WERI-Rb-1 (cell line): Measurements from ENCODE around the gene AASDH.

Experiments used
- DNase-seq: peaks from one replicate; pipeline ENCODE4 v3.0.0-alpha.2; 2020
- H3K27ac ChIP-seq: fragments of 250-450 bp; sonication (Bioruptor Pico); 2 replicates; pipeline ENCODE4 v1.5.1; 2020; ENCODE audit warnings: mild to moderate bottlenecking, moderate library complexity
- H3K27me3 ChIP-seq: fragments of 250-450 bp; sonication (Bioruptor Pico); 2 replicates; pipeline ENCODE4 v1.5.1; 2021; ENCODE audit warnings: mild to moderate bottlenecking, low read depth, moderate library complexity; ENCODE audit not compliant: insufficient read depth, severe bottlenecking
- H3K36me3 ChIP-seq: fragments of 250-450 bp; sonication (Bioruptor Pico); 2 replicates; pipeline ENCODE4 v1.5.1; 2020; ENCODE audit warnings: mild to moderate bottlenecking, moderate library complexity
- H3K4me3 ChIP-seq: 2 replicates; pipeline ENCODE4 v1.5.1; 2011; ENCODE audit warnings: low read depth, mild to moderate bottlenecking, control low read depth, low read length
- H3K9me3 ChIP-seq: fragments of 250-450 bp; sonication (Bioruptor Pico); 2 replicates; pipeline ENCODE4 v1.5.1; 2021; ENCODE audit warnings: mild to moderate bottlenecking, moderate library complexity; ENCODE audit not compliant: severe bottlenecking
- TF ChIP-seq, protein P1 (sequence below): IDR thresholded peaks from 2 replicates; pipeline ENCODE4 v1.5.1; 2011; ENCODE audit warnings: low read depth, mild to moderate bottlenecking, control low read depth, inconsistent platforms, low read length

AASDH gene

DNA sequence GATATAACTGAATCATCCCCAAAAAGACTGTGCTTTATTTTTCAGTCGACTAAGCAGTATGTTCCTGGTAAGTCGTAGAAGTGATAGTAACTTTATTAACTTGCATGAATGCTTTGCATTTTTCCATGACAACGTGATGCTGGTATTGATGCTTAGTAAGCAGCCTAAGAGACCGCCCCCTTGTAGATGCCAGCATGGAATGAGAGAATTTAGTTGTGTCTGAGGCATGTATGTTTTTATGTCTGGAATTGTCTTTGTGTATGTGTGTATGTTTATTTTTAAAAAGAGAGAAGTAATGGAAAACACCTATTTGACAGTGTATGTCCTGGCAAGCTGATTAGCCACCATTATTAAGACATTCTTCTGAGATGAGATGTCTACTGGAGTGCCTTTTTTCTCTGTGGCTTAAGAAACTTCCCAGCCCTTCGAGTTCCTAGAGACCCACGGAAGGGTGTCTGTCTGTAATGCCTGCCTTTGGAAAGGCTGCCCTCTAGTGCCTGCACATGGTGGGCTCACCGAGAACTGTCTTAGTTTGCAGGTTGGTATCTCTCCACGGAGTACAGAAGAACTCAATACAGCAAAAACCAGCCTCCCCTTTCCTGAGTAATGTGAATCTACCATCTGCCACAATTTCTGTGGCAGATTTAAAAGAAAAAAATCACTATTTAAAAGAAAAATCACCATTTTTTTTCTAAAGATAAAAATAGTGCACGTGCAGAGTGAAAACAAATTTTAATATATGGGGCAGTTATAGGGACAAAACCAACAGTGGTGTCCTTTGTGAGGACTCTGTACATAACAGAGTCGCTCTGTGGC is 85.9 kb downstream of the AASDH start:
- H3K36me3 ChIP-seq = peaks cover 11% of the 10 kb centered on the region
- TF ChIP-seq, protein P1, sequence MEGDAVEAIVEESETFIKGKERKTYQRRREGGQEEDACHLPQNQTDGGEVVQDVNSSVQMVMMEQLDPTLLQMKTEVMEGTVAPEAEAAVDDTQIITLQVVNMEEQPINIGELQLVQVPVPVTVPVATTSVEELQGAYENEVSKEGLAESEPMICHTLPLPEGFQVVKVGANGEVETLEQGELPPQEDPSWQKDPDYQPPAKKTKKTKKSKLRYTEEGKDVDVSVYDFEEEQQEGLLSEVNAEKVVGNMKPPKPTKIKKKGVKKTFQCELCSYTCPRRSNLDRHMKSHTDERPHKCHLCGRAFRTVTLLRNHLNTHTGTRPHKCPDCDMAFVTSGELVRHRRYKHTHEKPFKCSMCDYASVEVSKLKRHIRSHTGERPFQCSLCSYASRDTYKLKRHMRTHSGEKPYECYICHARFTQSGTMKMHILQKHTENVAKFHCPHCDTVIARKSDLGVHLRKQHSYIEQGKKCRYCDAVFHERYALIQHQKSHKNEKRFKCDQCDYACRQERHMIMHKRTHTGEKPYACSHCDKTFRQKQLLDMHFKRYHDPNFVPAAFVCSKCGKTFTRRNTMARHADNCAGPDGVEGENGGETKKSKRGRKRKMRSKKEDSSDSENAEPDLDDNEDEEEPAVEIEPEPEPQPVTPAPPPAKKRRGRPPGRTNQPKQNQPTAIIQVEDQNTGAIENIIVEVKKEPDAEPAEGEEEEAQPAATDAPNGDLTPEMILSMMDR = peak; percentile 89
- H3K4me3 ChIP-seq = no peak overlapping the region
- H3K27ac ChIP-seq = no peak overlapping the region
- DNase-seq = peak; percentile 82
- no peaks in the 10 kb centered on the region for H3K9me3 ChIP-seq
- H3K27me3 ChIP-seq = no peaks in the 10 kb centered on the region

DNA sequence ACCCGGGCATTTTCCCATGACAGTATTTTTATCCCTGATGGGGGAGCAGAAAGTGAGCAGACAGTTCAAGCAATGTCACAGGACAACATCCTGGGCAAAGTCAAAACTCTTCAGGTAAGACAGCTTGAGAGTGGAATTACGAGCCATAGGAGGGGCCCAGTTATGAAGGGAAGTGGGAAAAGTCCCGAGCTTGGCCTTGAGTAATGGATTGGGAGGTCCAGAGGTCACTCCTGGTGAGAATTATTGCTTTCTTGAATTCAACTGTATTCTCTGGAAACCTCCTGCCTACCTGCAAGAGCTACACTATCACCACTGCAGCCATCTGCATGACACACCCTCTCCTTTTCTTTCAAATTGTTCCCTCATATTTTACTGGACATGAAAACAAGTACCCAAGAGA is 89.1 kb downstream of the AASDH start:
- H3K36me3 ChIP-seq = peaks cover 6% of the 10 kb centered on the region

DNA sequence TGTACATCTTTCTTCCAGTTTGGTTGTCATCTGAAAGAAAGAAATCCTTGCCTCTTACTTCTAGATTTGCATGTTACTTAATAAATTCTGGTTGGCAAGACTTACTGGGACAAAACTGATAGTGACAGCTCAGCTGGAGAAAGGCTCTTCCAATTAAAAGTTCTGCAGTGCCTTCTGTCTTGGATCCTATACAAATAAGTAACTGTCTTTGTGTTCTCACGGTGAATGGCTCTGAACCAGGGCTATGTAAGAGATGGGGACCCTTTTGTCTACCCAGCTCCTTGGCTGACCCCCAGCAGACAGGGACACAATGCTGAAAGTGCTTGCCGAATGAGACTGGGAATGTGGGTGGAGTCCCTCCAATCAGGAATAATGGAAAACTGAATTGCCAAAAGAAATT is 89.5 kb downstream of the AASDH start:
- Histone ChIP-seq H3K4me3 (no peak overlapping the region), H3K27me3 (no peaks in the 10 kb centered on the region), H3K27ac (no peak overlapping the region), H3K9me3 (no peaks in the 10 kb centered on the region), H3K36me3 (peaks cover 6% of the 10 kb centered on the region)
- TF ChIP-seq, protein P1 = no peak
- DNase-seq = no peak

More for the DNA sequence above, 89.1 kb downstream of the AASDH start:
- Histone ChIP-seq H3K9me3 (no peaks in the 10 kb centered on the region), H3K27ac (no peak overlapping the region), H3K4me3 (no peak overlapping the region), H3K27me3 (no peaks in the 10 kb centered on the region)
- no peak for DNase-seq
- TF ChIP-seq, protein P1 = no peak

DNA sequence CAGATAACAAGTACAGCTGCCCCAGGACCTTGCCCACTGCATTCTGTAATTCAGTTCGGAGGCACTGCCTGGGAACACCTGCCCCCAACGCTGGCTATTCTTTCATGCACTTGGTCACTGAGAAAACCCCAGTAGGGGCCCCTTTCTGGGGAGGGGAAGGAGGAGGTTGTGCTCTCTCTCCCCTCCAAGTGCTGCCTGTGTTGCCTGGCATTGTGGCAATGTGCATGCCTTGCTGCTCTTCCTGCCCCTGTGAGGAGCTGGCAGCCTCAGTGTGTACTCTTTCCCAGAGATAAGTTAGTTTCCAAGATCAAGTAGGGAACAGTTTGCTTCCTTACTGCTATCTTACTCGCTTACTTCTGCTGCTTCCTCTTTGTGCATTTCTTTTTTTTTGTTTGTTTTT is 90.8 kb downstream of the AASDH start:
- peaks cover 6% of the 10 kb centered on the region for H3K36me3 ChIP-seq
- H3K9me3 ChIP-seq = no peaks in the 10 kb centered on the region
- H3K27ac ChIP-seq = no peak overlapping the region
- TF ChIP-seq, protein P1 = no peak
- H3K27me3 ChIP-seq = no peaks in the 10 kb centered on the region
- no peak overlapping the region for H3K4me3 ChIP-seq
- DNase-seq = no peak

DNA sequence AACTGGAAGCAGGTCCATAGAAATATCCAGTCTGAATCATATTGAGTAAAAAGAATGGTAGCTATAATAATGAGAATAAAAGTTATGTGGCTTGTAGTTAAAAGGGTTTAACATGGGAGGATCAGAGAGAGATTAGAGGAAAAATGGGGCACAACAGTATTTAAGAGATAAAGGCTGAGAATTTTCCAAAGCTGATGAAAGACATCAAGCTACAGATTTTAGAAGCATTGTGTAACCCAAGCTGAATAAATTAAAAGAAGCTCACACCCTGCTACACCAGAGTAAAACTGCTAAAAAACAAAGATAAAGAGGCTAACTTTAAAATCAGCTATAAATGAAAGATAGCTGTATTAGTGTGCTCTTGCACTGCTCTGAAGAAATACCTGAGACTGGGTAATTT is 94.2 kb downstream of the AASDH start:
- H3K27me3 ChIP-seq = no peaks in the 10 kb centered on the region
- TF ChIP-seq, protein P1 = no peak
- H3K27ac ChIP-seq = no peak overlapping the region
- H3K9me3 ChIP-seq = no peaks in the 10 kb centered on the region
- no peak overlapping the region for H3K4me3 ChIP-seq
- no peak for DNase-seq
- peaks cover 3% of the 10 kb centered on the region for H3K36me3 ChIP-seq

DNA sequence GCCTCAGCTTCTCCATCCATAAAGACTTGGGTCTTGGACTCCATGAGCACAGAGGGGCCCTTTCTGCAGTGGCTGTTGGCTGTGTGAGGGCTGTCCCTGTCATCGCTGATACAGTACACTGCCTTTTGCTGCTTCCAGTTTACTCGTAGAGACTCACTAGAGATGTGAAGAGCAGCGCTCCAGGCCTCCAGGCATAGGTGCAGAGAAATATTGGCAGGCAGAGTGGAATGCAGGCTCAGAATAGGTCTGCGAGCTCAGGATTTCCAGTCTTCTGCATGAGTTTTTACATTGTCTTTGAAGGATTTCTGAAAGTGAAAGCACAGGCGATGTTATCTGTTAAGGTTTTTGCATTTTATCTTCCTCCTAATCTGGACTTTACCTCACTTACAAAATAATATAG is 97.4 kb downstream of the AASDH start:
- Histone ChIP-seq H3K9me3 (no peaks in the 10 kb centered on the region), H3K4me3 (no peak overlapping the region), H3K27ac (no peak overlapping the region), H3K27me3 (no peaks in the 10 kb centered on the region), H3K36me3 (peaks cover 12% of the 10 kb centered on the region)
- TF ChIP-seq, protein P1 = no peak
- no peak for DNase-seq
